Measurements from ENCODE around the gene ISYNA1. TPM values are rescaled to one million over a fixed set of nuclear protein-coding genes. Genes with fewer than 3 reads are reported as not detected.

ISYNA1 gene
- 28.6 to 46.9 TPM (median 39.3 TPM) in 5 replicates for total RNA-seq (2022; extraction: Qiagen RNA extraction; ENCODE audit: low read depth)

GRCh38 chr19:18437491-18438330, at the start of gene ISYNA1:
Gene ISYNA1 (minus strand): TSS chr19:18438133. CDS start chr19:18437979, 154 bp downstream.

GRCh38 chr19:18419195-18419698, 18.7 kb downstream of the ISYNA1 start, which contains the start of gene SSBP4:
Gene SSBP4 (plus strand): TSS chr19:18419398. CDS start chr19:18419649, 251 bp downstream.

GRCh38 chr19:18397242-18398202, 40.4 kb downstream of the ISYNA1 start, which contains the start of gene LRRC25:
Gene LRRC25 (minus strand): TSS chr19:18397622. CDS start chr19:18396963, 659 bp downstream.

GRCh38 chr19:18385675-18386542, 52.0 kb downstream of the ISYNA1 start, which contains the start of gene GDF15:
Gene GDF15 (plus strand): TSS chr19:18386158. CDS start chr19:18386190, 32 bp downstream.

Other genes with a start within 250 kb of the ISYNA1 start
- 6.7 to 12.9 TPM (median 12.3 TPM) in 5 replicates for gene MPV17L2, start 244.9 kb downstream of the ISYNA1 start, total RNA-seq (2022; extraction: Qiagen RNA extraction; ENCODE audit: low read depth)
- 0.50 to 1.3 TPM (median 0.95 TPM) in 5 replicates for gene RAB3A, start 234.1 kb downstream of the ISYNA1 start, total RNA-seq (2022; extraction: Qiagen RNA extraction; ENCODE audit: low read depth)
- gene PDE4C, start 211.7 kb downstream of the ISYNA1 start, total RNA-seq (2022; extraction: Qiagen RNA extraction; ENCODE audit: low read depth), result 0.12 to 0.99 TPM (median 0.14 TPM) in 3 of 5 replicates, not detected in the others
- 0.61 to 0.98 TPM (median 0.72 TPM) in 5 replicates for gene IQCN, start 163.7 kb downstream of the ISYNA1 start, total RNA-seq (2022; extraction: Qiagen RNA extraction; ENCODE audit: low read depth)
- 22.6 to 65.5 TPM (median 54.9 TPM) in 5 replicates for gene JUND, start 156.5 kb downstream of the ISYNA1 start, total RNA-seq (2022; extraction: Qiagen RNA extraction; ENCODE audit: low read depth)
- gene LSM4, start 115.1 kb downstream of the ISYNA1 start, total RNA-seq (2022; extraction: Qiagen RNA extraction; ENCODE audit: low read depth), result 200 to 249 TPM (median 235 TPM) in 5 replicates
- gene PGPEP1, start 97.5 kb downstream of the ISYNA1 start, total RNA-seq (2022; extraction: Qiagen RNA extraction; ENCODE audit: low read depth), result 1.6 to 3.2 TPM (median 2.6 TPM) in 5 replicates
- 15.2 to 41.1 TPM (median 30.8 TPM) in 5 replicates for gene GDF15, start 52.0 kb downstream of the ISYNA1 start, total RNA-seq (2022; extraction: Qiagen RNA extraction; ENCODE audit: low read depth)
- gene LRRC25, start 40.5 kb downstream of the ISYNA1 start, total RNA-seq (2022; extraction: Qiagen RNA extraction; ENCODE audit: low read depth), result not detected in 5 replicates
- 30.2 to 51.6 TPM (median 49.6 TPM) in 5 replicates for gene SSBP4, start 18.7 kb downstream of the ISYNA1 start, total RNA-seq (2022; extraction: Qiagen RNA extraction; ENCODE audit: low read depth)
- gene ELL, start 83.9 kb upstream of the ISYNA1 start, total RNA-seq (2022; extraction: Qiagen RNA extraction; ENCODE audit: low read depth), result 3.7 to 6.5 TPM (median 5.4 TPM) in 5 replicates
- gene FKBP8, start 105.4 kb upstream of the ISYNA1 start, total RNA-seq (2022; extraction: Qiagen RNA extraction; ENCODE audit: low read depth), result 85.4 to 164 TPM (median 152 TPM) in 5 replicates
- 74.1 to 108 TPM (median 102 TPM) in 5 replicates for gene KXD1, start 119.7 kb upstream of the ISYNA1 start, total RNA-seq (2022; extraction: Qiagen RNA extraction; ENCODE audit: low read depth)
- 1,053 to 1,266 TPM (median 1,114 TPM) in 5 replicates for gene UBA52, start 133.7 kb upstream of the ISYNA1 start, total RNA-seq (2022; extraction: Qiagen RNA extraction; ENCODE audit: low read depth)
- gene REX1BD, start 150.7 kb upstream of the ISYNA1 start, total RNA-seq (2022; extraction: Qiagen RNA extraction; ENCODE audit: low read depth), result 31.0 to 64.3 TPM (median 56.1 TPM) in 5 replicates
- gene CRLF1, start 168.7 kb upstream of the ISYNA1 start, total RNA-seq (2022; extraction: Qiagen RNA extraction; ENCODE audit: low read depth), result 2.6 to 5.8 TPM (median 3.3 TPM) in 5 replicates
- 5.8 to 6.2 TPM (median 6.0 TPM) in 5 replicates for gene TMEM59L, start 174.7 kb upstream of the ISYNA1 start, total RNA-seq (2022; extraction: Qiagen RNA extraction; ENCODE audit: low read depth)
- 1.7 to 5.3 TPM (median 3.4 TPM) in 5 replicates for gene KLHL26, start 198.9 kb upstream of the ISYNA1 start, total RNA-seq (2022; extraction: Qiagen RNA extraction; ENCODE audit: low read depth)
- gene CRTC1, start 245.5 kb upstream of the ISYNA1 start, total RNA-seq (2022; extraction: Qiagen RNA extraction; ENCODE audit: low read depth), result 2.5 to 5.8 TPM (median 4.7 TPM) in 5 replicates

Data from A549 treated with ZK216348 at 1 μM for 4 hours (cell line).